Gastroesophageal sphincter (tissue), 3 donors: ENCODE results near the gene QARS1.

Source experiments
- CTCF ChIP-seq, 4 experiments: fragments of 200-600 bp in 2 of 4; fragments of 450-650 bp in 2 of 4; sonication (generic) in 1 of 4; IDR thresholded peaks; one replicate each; pipeline ENCODE4 v1.5.1; 2017 to 2019; ENCODE audit warnings: antibody characterized with exemption in 4 of 4, mild to moderate bottlenecking in 2 of 4, moderate library complexity in 2 of 4
- EP300 ChIP-seq: sonication (generic); formaldehyde crosslinking; IDR thresholded peaks from one replicate; pipeline ENCODE4 v1.6.1; 2017; ENCODE audit warnings: antibody characterized with exemption, mild to moderate bottlenecking

DNA sequence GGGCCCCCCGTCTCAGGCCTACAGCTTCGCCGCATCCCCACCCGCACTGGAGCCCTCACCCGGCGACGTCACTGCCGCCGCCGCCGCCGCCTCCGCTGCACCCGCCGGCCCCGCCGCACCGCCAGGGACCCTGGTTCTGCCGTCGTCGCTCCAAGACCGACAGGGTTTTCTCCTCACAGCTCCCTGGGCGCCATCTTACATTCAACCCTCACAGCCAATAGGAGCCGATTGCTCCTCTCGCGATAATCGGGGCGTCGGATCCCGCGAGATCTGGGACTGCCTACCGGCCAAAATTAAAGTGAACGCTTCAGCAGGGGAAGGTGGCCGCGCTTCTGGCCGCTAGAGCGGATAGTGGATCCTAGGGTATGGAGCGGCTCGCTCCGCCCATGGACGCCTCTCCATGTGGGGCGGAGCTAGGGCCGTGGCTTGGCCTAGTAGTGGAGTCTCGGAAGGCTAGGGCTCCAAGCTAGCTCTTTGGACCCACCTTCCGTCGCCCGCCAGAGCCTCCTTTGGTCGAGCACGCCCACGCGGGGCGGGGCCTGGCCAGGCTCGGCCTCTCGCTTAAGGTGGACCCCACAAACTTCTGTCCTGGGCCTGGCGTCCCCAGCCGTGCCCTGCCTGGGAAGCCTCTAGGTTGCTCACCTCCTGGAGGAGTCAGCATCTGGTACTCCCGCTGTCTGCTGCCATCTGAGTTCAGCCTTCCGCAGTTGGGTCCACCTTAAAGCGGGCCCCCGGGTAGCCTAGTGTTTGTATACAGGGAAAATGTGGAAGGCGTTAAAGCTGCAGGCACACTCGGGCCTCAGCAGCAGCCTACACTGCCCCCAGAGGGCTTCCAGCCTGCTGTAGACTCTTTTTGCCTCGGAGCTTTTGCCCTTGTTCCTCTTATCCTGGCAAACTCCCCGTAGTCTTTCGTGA lies 10.4 kb downstream of the QARS1 start, which contains the start of gene QRICH1:
- TF ChIP-seq EP300 (no peak), CTCF (IDR thresholded peaks at IDR 0.05) (peak in 3 of 4 experiments; percentile 52 to 66 (median 53))
